Neural cell (in vitro differentiated cells): Measurements from ENCODE around the gene KRABD2.

Experiments used
- CTCF ChIP-seq: fragments of 450-650 bp; IDR thresholded peaks from 2 replicates; pipeline ENCODE4 v1.5.1; 2014; ENCODE audit warnings: antibody characterized with exemption, mild to moderate bottlenecking, moderate library complexity; ENCODE audit not compliant: poor library complexity, severe bottlenecking
- EP300 ChIP-seq: fragments of 450-650 bp; conservative IDR thresholded peaks from 2 replicates; pipeline ENCODE4 v1.6.1; 2014; ENCODE audit warnings: antibody characterized with exemption, mild to moderate bottlenecking, moderate library complexity; ENCODE audit not compliant: poor library complexity, severe bottlenecking
- EZH2 ChIP-seq: fragments of 200-600, 300-800 bp; shearing (Covaris generic), sonication (generic); IDR thresholded peaks from 2 replicates; pipeline ENCODE4 v1.6.1; 2014; ENCODE audit warnings: antibody characterized with exemption, low read length, borderline replicate concordance, mild to moderate bottlenecking; ENCODE audit not compliant: insufficient read depth, poor library complexity, severe bottlenecking
- MXI1 ChIP-seq: fragments of 450-650 bp; conservative IDR thresholded peaks from 2 replicates; pipeline ENCODE4 v1.6.1; 2014; ENCODE audit warnings: antibody characterized with exemption, mild to moderate bottlenecking; ENCODE audit not compliant: poor library complexity, severe bottlenecking
- POLR2AphosphoS5 ChIP-seq: IDR thresholded peaks from 2 replicates; pipeline ENCODE4 v1.6.1; 2012
- REST ChIP-seq: IDR thresholded peaks from 2 replicates; pipeline ENCODE4 v1.6.1; 2012; ENCODE audit warnings: borderline replicate concordance
- SMC3 ChIP-seq: fragments of 450-650 bp; conservative IDR thresholded peaks from 2 replicates; pipeline ENCODE4 v1.6.1; 2014; ENCODE audit warnings: antibody characterized with exemption, mild to moderate bottlenecking, moderate library complexity; ENCODE audit not compliant: poor library complexity

- TF ChIP-seq EZH2, result no peak
- TF ChIP-seq EP300, result no peak
- TF ChIP-seq MXI1, result no peak
- no peak for TF ChIP-seq CTCF
- no peak for TF ChIP-seq POLR2AphosphoS5
- TF ChIP-seq SMC3, result no peak
- TF ChIP-seq REST, result no peak
Observed at GRCh38 chr17:8406174-8406573, 29.7 kb upstream of the KRABD2 start.
